ENCODE results near the gene NOLC1.
A peak's percentile ranks its signal among the peaks of the same experiment; 100 is the strongest.
"Not testable (repeated sequence)": the region's sequence is repeated elsewhere in the genome, so short reads cannot be mapped to it uniquely, and the experiment has no call there.

Gene NOLC1

GRCh38 chr10:102163342-102163989 lies 11.3 kb downstream of the NOLC1 start:
- no peaks in the 10 kb centered on the region for H3K27me3 Mint-ChIP-seq
- no peaks in the 10 kb centered on the region for H3K9me3 Mint-ChIP-seq
- no peak overlapping the region for H3K4me3 Mint-ChIP-seq
- ATAC-seq, result no peak
- DNase-seq, result no peak
- H3K4me1 Mint-ChIP-seq, result peaks cover 26% of the 10 kb centered on the region
- no peak overlapping the region for H3K27ac Mint-ChIP-seq

- no peak overlapping the region for H3K27ac Mint-ChIP-seq
- ATAC-seq (no peak), DNase-seq (no peak)
- H3K27me3 Mint-ChIP-seq, result no peaks in the 10 kb centered on the region
- H3K9me3 Mint-ChIP-seq, result no peaks in the 10 kb centered on the region
- peaks cover 12% of the 10 kb centered on the region for H3K4me1 Mint-ChIP-seq
- no peak overlapping the region for H3K4me3 Mint-ChIP-seq
Measured at GRCh38 chr10:102167861-102168260, 15.7 kb downstream of the NOLC1 start.

- DNase-seq (no peak), ATAC-seq (no peak)
- peaks cover 12% of the 10 kb centered on the region for H3K4me1 Mint-ChIP-seq
- no peaks in the 10 kb centered on the region for H3K27me3 Mint-ChIP-seq
- H3K27ac Mint-ChIP-seq, result no peak overlapping the region
- H3K9me3 Mint-ChIP-seq, result no peaks in the 10 kb centered on the region
- H3K4me3 Mint-ChIP-seq, result no peak overlapping the region
Measured at GRCh38 chr10:102170602-102171001, 18.4 kb downstream of the NOLC1 start.

- no peak overlapping the region for H3K27ac Mint-ChIP-seq
Measured at GRCh38 chr10:102172288-102172687, 20.1 kb downstream of the NOLC1 start.

GRCh38 chr10:102175415-102175814 lies 23.2 kb downstream of the NOLC1 start:
- DNase-seq (no peak), ATAC-seq (no peak)
- Mint-ChIP-seq H3K27me3 (no peaks in the 10 kb centered on the region), H3K27ac (no peak overlapping the region), H3K9me3 (no peaks in the 10 kb centered on the region), H3K4me1 (no peaks in the 10 kb centered on the region), H3K4me3 (no peak overlapping the region)

More at GRCh38 chr10:102172288-102172687, 20.1 kb downstream of the NOLC1 start:
- ATAC-seq (no peak), DNase-seq (no peak)
- Mint-ChIP-seq H3K27me3 (no peaks in the 10 kb centered on the region), H3K9me3 (no peaks in the 10 kb centered on the region), H3K4me3 (no peak overlapping the region), H3K4me1 (peaks cover 12% of the 10 kb centered on the region)

GRCh38 chr10:102184606-102185005 lies 32.4 kb downstream of the NOLC1 start:
- peaks cover 16% of the 10 kb centered on the region for H3K4me1 Mint-ChIP-seq
- H3K4me3 Mint-ChIP-seq, result no peak overlapping the region
- peaks cover 12 to 16% of the 10 kb centered on the region in 2 donors for H3K9me3 Mint-ChIP-seq
- no peaks in the 10 kb centered on the region for H3K27me3 Mint-ChIP-seq
- ATAC-seq (no peak), DNase-seq (no peak)
- no peak overlapping the region for H3K27ac Mint-ChIP-seq

GRCh38 chr10:102185272-102185671 lies 33.1 kb downstream of the NOLC1 start:
- Mint-ChIP-seq H3K4me1 (peaks cover 18% of the 10 kb centered on the region), H3K27me3 (no peaks in the 10 kb centered on the region), H3K4me3 (no peak overlapping the region), H3K27ac (no peak overlapping the region), H3K9me3 (peaks cover 12 to 16% of the 10 kb centered on the region in 2 donors)
- no peak for ATAC-seq
- no peak for DNase-seq

GRCh38 chr10:102185811-102186527 lies 33.8 kb downstream of the NOLC1 start:
- ATAC-seq (no peak), DNase-seq (no peak)
- Mint-ChIP-seq H3K4me1 (peaks cover 18% of the 10 kb centered on the region), H3K9me3 (peaks cover 12 to 16% of the 10 kb centered on the region in 2 donors), H3K4me3 (no peak overlapping the region), H3K27ac (no peak overlapping the region), H3K27me3 (no peaks in the 10 kb centered on the region)

GRCh38 chr10:102188298-102188940 lies 36.2 kb downstream of the NOLC1 start:
- Mint-ChIP-seq H3K4me1 (peaks cover 18% of the 10 kb centered on the region), H3K27me3 (no peaks in the 10 kb centered on the region), H3K4me3 (no peak overlapping the region), H3K27ac (no peak overlapping the region), H3K9me3 (peaks cover 29 to 32% of the 10 kb centered on the region in 2 donors)
- DNase-seq, result no peak
- ATAC-seq, result no peak

- ATAC-seq, result peak; percentile 86
- H3K27ac Mint-ChIP-seq, H3K27me3 Mint-ChIP-seq: not testable (repeated sequence)
- H3K4me3 Mint-ChIP-seq, result peak overlapping the region in 1 of 2 donors; percentile 43
- peaks cover 28% of the 10 kb centered on the region in 2 donors for H3K9me3 Mint-ChIP-seq
- H3K4me1 Mint-ChIP-seq, result peaks cover 18% of the 10 kb centered on the region
- peak in 1 of 2 donors; percentile 27 for DNase-seq
Measured at GRCh38 chr10:102188941-102189898, 37.0 kb downstream of the NOLC1 start.

GRCh38 chr10:102191956-102192355 lies 39.8 kb downstream of the NOLC1 start:
- Mint-ChIP-seq H3K4me1 (peaks cover 23% of the 10 kb centered on the region), H3K27ac (no peak overlapping the region), H3K9me3 (peaks cover 16 to 17% of the 10 kb centered on the region in 2 donors), H3K4me3 (no peak overlapping the region), H3K27me3 (no peaks in the 10 kb centered on the region)
- DNase-seq (no peak), ATAC-seq (no peak)

- H3K4me1 Mint-ChIP-seq, result peaks cover 7% of the 10 kb centered on the region
- no peak overlapping the region for H3K27ac Mint-ChIP-seq
- no peak for ATAC-seq
- no peak overlapping the region for H3K4me3 Mint-ChIP-seq
- no peak for DNase-seq
- no peaks in the 10 kb centered on the region for H3K27me3 Mint-ChIP-seq
- peaks cover 16 to 17% of the 10 kb centered on the region in 2 donors for H3K9me3 Mint-ChIP-seq
Measured at GRCh38 chr10:102195296-102195870, 43.2 kb downstream of the NOLC1 start.

- H3K9me3 Mint-ChIP-seq, result peaks cover 9 to 10% of the 10 kb centered on the region in 2 donors
- H3K27ac Mint-ChIP-seq, result no peak overlapping the region
- peaks cover 6% of the 10 kb centered on the region for H3K27me3 Mint-ChIP-seq
- ATAC-seq (peak; percentile 93), DNase-seq (peak in 1 of 2 donors; percentile 36)
- H3K4me3 Mint-ChIP-seq, result no peak overlapping the region
- H3K4me1 Mint-ChIP-seq, result peaks cover 7% of the 10 kb centered on the region
Measured at GRCh38 chr10:102196893-102197292, 44.7 kb downstream of the NOLC1 start.

GRCh38 chr10:102198027-102198426 lies 45.8 kb downstream of the NOLC1 start:
- Mint-ChIP-seq H3K27me3 (peaks cover 14% of the 10 kb centered on the region), H3K4me3 (no peak overlapping the region), H3K9me3 (peaks cover under 1 to 1% of the 10 kb centered on the region in 2 donors), H3K27ac (no peak overlapping the region), H3K4me1 (peaks cover 15% of the 10 kb centered on the region)
- no peak for DNase-seq
- no peak for ATAC-seq

Measured in stimulated activated naive CD8-positive, alpha-beta T cell treated with anti-CD3 and anti-CD28 coated beads, Interleukin-15, amount 100 ng/mL, for 72 hours (primary cell).